ENCODE data around the gene ERBB3. TPM values are rescaled to one million over a fixed set of nuclear protein-coding genes. Genes with fewer than 3 reads are reported as not detected.

Gene ERBB3
- total RNA-seq, 2 experiments from 2014 or later = 2.3 to 2.5 TPM

- peaks cover 5% of the 10 kb centered on the region for H3K9me3 Mint-ChIP-seq
- DNase-seq = peak; percentile 99
- H3K4me3 Mint-ChIP-seq = peak within 1 kb of the TSS; percentile 97
- peak within 1 kb of the TSS; percentile 94 for H3K27ac Mint-ChIP-seq
- peaks cover 75% of the 10 kb centered on the region for H3K4me1 Mint-ChIP-seq
- POLR2A ChIA-PET = interaction anchor here (0.7 to 11.6 kb wide), 25 partner anchors 10 to 340 kb away, joined by 3 to 178 read pairs (median 5); partner anchors contain the start of genes ANKRD52, IL23A, MYL6 and MYL6B
- no peaks in the 10 kb centered on the region for H3K27me3 Mint-ChIP-seq
- CTCF ChIA-PET = interaction anchor here (0.6 to 15.1 kb wide), 22 partner anchors 11 to 545 kb away, joined by 3 to 271 read pairs (median 4); partner anchors contain the start of genes ANKRD52, MYL6, MYL6B and ORMDL2
- peaks cover 52% of the 10 kb centered on the region for H3K36me3 Mint-ChIP-seq (ENCODE audit: low read depth)
These were observed 48.1 kb downstream of the ERBB3 start, which contains the start of gene ESYT1 for GRCh38 chr12:56127888-56128669. Gene ESYT1 (plus strand): TSS chr12:56128267. CDS start chr12:56128320, 53 bp downstream.

GRCh38 chr12:56128670-56129205, 48.8 kb downstream of the ERBB3 start:
- H3K36me3 Mint-ChIP-seq (ENCODE audit: low read depth) = peaks cover 58% of the 10 kb centered on the region
- peak overlapping the region; percentile 97 for H3K4me3 Mint-ChIP-seq
- DNase-seq = no peak
- H3K27me3 Mint-ChIP-seq = no peaks in the 10 kb centered on the region
- POLR2A ChIA-PET = interaction anchor here (0.9 to 11.6 kb wide), 18 partner anchors 9 to 339 kb away, joined by 3 to 178 read pairs (median 8); partner anchors contain the start of genes ANKRD52, MYL6, MYL6B and PA2G4
- H3K27ac Mint-ChIP-seq = peak overlapping the region; percentile 94
- CTCF ChIA-PET = interaction anchor here (1.0 to 15.1 kb wide), 11 partner anchors 11 to 390 kb away, joined by 3 to 271 read pairs (median 6); partner anchors contain the start of genes ANKRD52, MYL6, MYL6B and ORMDL2
- peaks cover 78% of the 10 kb centered on the region for H3K4me1 Mint-ChIP-seq
- H3K9me3 Mint-ChIP-seq = peaks cover 5% of the 10 kb centered on the region

- ChIA-PET POLR2A (interaction anchor here (1.1 to 11.6 kb wide), 13 partner anchors 9 to 155 kb away, joined by 3 to 178 read pairs (median 21); partner anchors contain the start of genes ANKRD52, MYL6, MYL6B and PA2G4), CTCF (interaction anchor here (0.6 to 15.1 kb wide), 10 partner anchors 10 to 129 kb away, joined by 3 to 271 read pairs (median 5); partner anchors contain the start of genes ANKRD52, MYL6, MYL6B and RPL41)
- peak overlapping the region; percentile 94 for H3K27ac Mint-ChIP-seq
- H3K36me3 Mint-ChIP-seq (ENCODE audit: low read depth) = peaks cover 59% of the 10 kb centered on the region
- peak; percentile 88 for DNase-seq
- peaks cover 78% of the 10 kb centered on the region for H3K4me1 Mint-ChIP-seq
- peak overlapping the region; percentile 97 for H3K4me3 Mint-ChIP-seq
- peaks cover 5% of the 10 kb centered on the region for H3K9me3 Mint-ChIP-seq
- no peaks in the 10 kb centered on the region for H3K27me3 Mint-ChIP-seq
These were observed 49.4 kb downstream of the ERBB3 start for GRCh38 chr12:56129206-56129941.

- Mint-ChIP-seq H3K36me3 (ENCODE audit: low read depth) (peaks cover 61% of the 10 kb centered on the region), H3K4me1 (peaks cover 72% of the 10 kb centered on the region), H3K27me3 (no peaks in the 10 kb centered on the region), H3K27ac (peak overlapping the region; percentile 94), H3K9me3 (peaks cover 5% of the 10 kb centered on the region), H3K4me3 (peak overlapping the region; percentile 97)
- ChIA-PET POLR2A (interaction anchor here (1.1 to 11.6 kb wide), 10 partner anchors 8 to 91 kb away, joined by 4 to 178 read pairs (median 42); partner anchors contain the start of genes MYL6, MYL6B, PA2G4 and RNF41), CTCF (interaction anchor here (0.6 to 15.1 kb wide), 7 partner anchors 10 to 64 kb away, joined by 3 to 271 read pairs (median 4); partner anchors contain the start of genes MYL6 and SMARCC2)
- no peak for DNase-seq
These were observed 50.1 kb downstream of the ERBB3 start for GRCh38 chr12:56129942-56130495.

- H3K27me3 Mint-ChIP-seq = no peaks in the 10 kb centered on the region
- peaks cover 68% of the 10 kb centered on the region for H3K36me3 Mint-ChIP-seq (ENCODE audit: low read depth)
- ChIA-PET CTCF (interaction anchor here (15.1 kb wide), 1 partner anchor 58 kb away, joined by 271 read pairs; the partner anchor contains the start of gene SMARCC2), POLR2A (interaction anchor here (1.3 to 11.6 kb wide), 6 partner anchors 8 to 31 kb away, joined by 4 to 178 read pairs (median 48); partner anchors contain the start of genes MYL6, MYL6B, RPL41 and ZC3H10)
- H3K27ac Mint-ChIP-seq = peak overlapping the region; percentile 94
- no peak for DNase-seq
- peaks cover 5% of the 10 kb centered on the region for H3K9me3 Mint-ChIP-seq
- H3K4me3 Mint-ChIP-seq = peak overlapping the region; percentile 97
- peaks cover 69% of the 10 kb centered on the region for H3K4me1 Mint-ChIP-seq
These were observed 50.9 kb downstream of the ERBB3 start for GRCh38 chr12:56130876-56131275.

- CTCF ChIA-PET = no interaction called here
- POLR2A ChIA-PET = interaction anchor here (2.2 to 11.6 kb wide), 2 partner anchors 10 to 27 kb away, joined by 7 to 178 read pairs; partner anchors contain the start of gene MYL6
- Mint-ChIP-seq H3K4me3 (no peak overlapping the region), H3K9me3 (peaks cover 5% of the 10 kb centered on the region), H3K4me1 (peaks cover 76% of the 10 kb centered on the region), H3K27ac (no peak overlapping the region), H3K36me3 (ENCODE audit: low read depth) (peaks cover 92% of the 10 kb centered on the region), H3K27me3 (no peaks in the 10 kb centered on the region)
- DNase-seq = no peak
These were observed 54.9 kb downstream of the ERBB3 start for GRCh38 chr12:56134897-56135296.

GRCh38 chr12:56137853-56138571, 58.0 kb downstream of the ERBB3 start:
- Mint-ChIP-seq H3K27ac (peak overlapping the region; percentile 78), H3K36me3 (ENCODE audit: low read depth) (peaks cover 85% of the 10 kb centered on the region), H3K4me3 (no peak overlapping the region), H3K4me1 (peaks cover 73% of the 10 kb centered on the region), H3K27me3 (no peaks in the 10 kb centered on the region), H3K9me3 (no peaks in the 10 kb centered on the region)
- DNase-seq = no peak
- ChIA-PET CTCF (interaction anchor here (0.6 to 1.3 kb wide), 4 partner anchors 13 to 98 kb away, joined by 3 read pairs; partner anchors contain the start of genes MYL6B and RNF41), POLR2A (interaction anchor here (1.0 to 4.8 kb wide), 7 partner anchors 7 to 50 kb away, joined by 4 to 41 read pairs (median 11); partner anchors contain the start of genes ESYT1, MYL6, MYL6B and SMARCC2)

GRCh38 chr12:56141946-56142784, 62.2 kb downstream of the ERBB3 start:
- H3K4me3 Mint-ChIP-seq = no peak overlapping the region
- H3K4me1 Mint-ChIP-seq = peaks cover 63% of the 10 kb centered on the region
- no peaks in the 10 kb centered on the region for H3K27me3 Mint-ChIP-seq
- ChIA-PET POLR2A (interaction anchor here (0.9 to 3.2 kb wide), 4 partner anchors 10 to 27 kb away, joined by 4 to 18 read pairs (median 18); partner anchors contain the start of genes MYL6 and MYL6B), CTCF (interaction anchor here (1.0 to 4.3 kb wide), 5 partner anchors 10 to 48 kb away, joined by 3 to 14 read pairs (median 5); partner anchors contain the start of genes ESYT1, MYL6B and SMARCC2)
- no peak for DNase-seq
- peak overlapping the region; percentile 49 for H3K27ac Mint-ChIP-seq
- H3K9me3 Mint-ChIP-seq = no peaks in the 10 kb centered on the region
- peaks cover 75% of the 10 kb centered on the region for H3K36me3 Mint-ChIP-seq (ENCODE audit: low read depth)

- H3K4me1 Mint-ChIP-seq = peaks cover 53% of the 10 kb centered on the region
- H3K27me3 Mint-ChIP-seq = no peaks in the 10 kb centered on the region
- H3K27ac Mint-ChIP-seq = peak overlapping the region; percentile 70
- no peaks in the 10 kb centered on the region for H3K9me3 Mint-ChIP-seq
- H3K4me3 Mint-ChIP-seq = no peak overlapping the region
- H3K36me3 Mint-ChIP-seq (ENCODE audit: low read depth) = peaks cover 65% of the 10 kb centered on the region
- no peak for DNase-seq
- CTCF ChIA-PET = interaction anchor here (1.0 to 4.3 kb wide), 3 partner anchors 9 to 46 kb away, joined by 3 to 14 read pairs (median 5); partner anchors contain the start of genes ESYT1, MYL6B and SMARCC2
- POLR2A ChIA-PET = interaction anchor here (0.8 to 3.2 kb wide), 5 partner anchors 9 to 29 kb away, joined by 3 to 18 read pairs (median 18); partner anchors contain the start of genes MYL6, MYL6B and ZC3H10
These were observed 63.3 kb downstream of the ERBB3 start for GRCh38 chr12:56143217-56143616.

GRCh38 chr12:56143870-56144269, 63.9 kb downstream of the ERBB3 start:
- peaks cover 47% of the 10 kb centered on the region for H3K4me1 Mint-ChIP-seq
- H3K9me3 Mint-ChIP-seq = no peaks in the 10 kb centered on the region
- H3K36me3 Mint-ChIP-seq (ENCODE audit: low read depth) = peaks cover 58% of the 10 kb centered on the region
- ChIA-PET POLR2A (interaction anchor here (0.9 to 3.1 kb wide), 6 partner anchors 8 to 78 kb away, joined by 3 to 18 read pairs (median 6); partner anchors contain the start of genes MYL6, MYL6B, RNF41 and ZC3H10), CTCF (interaction anchor here (1.5 to 4.3 kb wide), 2 partner anchors 8 to 97 kb away, joined by 4 to 14 read pairs; partner anchors contain the start of gene MYL6B)
- no peak for DNase-seq
- no peaks in the 10 kb centered on the region for H3K27me3 Mint-ChIP-seq
- no peak overlapping the region for H3K4me3 Mint-ChIP-seq
- peak overlapping the region; percentile 70 for H3K27ac Mint-ChIP-seq
